ENCODE measurements around the gene EPHB1.

GRCh38 chr3:134832585-134832984, 37.5 kb downstream of the EPHB1 start:
- no peak for TF ChIP-seq POLR2A (IDR thresholded peaks at IDR 0.05; ENCODE audit: low read depth, low read length)
- no peak for TF ChIP-seq POLR2AphosphoS5 (IDR thresholded peaks at IDR 0.05; ENCODE audit: low read depth, low read length)
- TF ChIP-seq TAF1 (IDR thresholded peaks at IDR 0.05; ENCODE audit: low read depth, low read length): no peak
- TF ChIP-seq PAX5 (IDR thresholded peaks at IDR 0.05; ENCODE audit: insufficient read depth, low read length, severe bottlenecking): no peak
- TF ChIP-seq SPI1 (IDR thresholded peaks at IDR 0.05; ENCODE audit: low read depth, low read length): no peak
- TF ChIP-seq POU2F2 (IDR thresholded peaks at IDR 0.05; ENCODE audit: low read depth, low read length): no peak

All from GM12891 (cell line).